DOHH2 (cell line): ENCODE data around the gene SFI1.

ENCODE experiments used
- H3F3A ChIP-seq: fragments of 200-600 bp; sonication (generic), shearing (Covaris generic); 2 replicates; pipeline ENCODE4 v1.6.0; 2016; ENCODE audit warnings: antibody characterized with exemption, mild to moderate bottlenecking; ENCODE audit not compliant: control insufficient read depth, insufficient read depth
- H3K27ac ChIP-seq: fragments of 200-600 bp; sonication (generic); 2 replicates; pipeline ENCODE4 v1.5.1; 2014; ENCODE audit warnings: low read depth, mild to moderate bottlenecking, low read length, moderate library complexity
- H3K27me3 ChIP-seq: fragments of 200-600 bp; sonication (generic); 2 replicates; pipeline ENCODE4 v1.6.1; 2014; ENCODE audit warnings: mild to moderate bottlenecking, low read length, mixed read lengths; ENCODE audit not compliant: control insufficient read depth
- H3K36me3 ChIP-seq: fragments of 200-600 bp; sonication (generic); 2 replicates; pipeline ENCODE4 v1.6.1; 2014; ENCODE audit warnings: mild to moderate bottlenecking, low read length, moderate library complexity, mixed read lengths; ENCODE audit not compliant: control insufficient read depth
- H3K4me1 ChIP-seq: fragments of 200-600 bp; sonication (generic); 2 replicates; pipeline ENCODE4 v1.6.1; 2014; ENCODE audit warnings: mild to moderate bottlenecking, low read length, mixed read lengths; ENCODE audit not compliant: control insufficient read depth
- H3K4me2 ChIP-seq: fragments of 200-600 bp; sonication (generic); 2 replicates; pipeline ENCODE4 v1.6.0; 2014; ENCODE audit warnings: mild to moderate bottlenecking, low read length, moderate library complexity
- H3K4me3 ChIP-seq: fragments of 200-600 bp; sonication (generic); 2 replicates; pipeline ENCODE4 v1.5.1; 2014; ENCODE audit warnings: mild to moderate bottlenecking, low read length, mixed read lengths
- H3K79me2 ChIP-seq: fragments of 200-600 bp; sonication (generic); 2 replicates; pipeline ENCODE4 v1.6.1; 2014; ENCODE audit warnings: mild to moderate bottlenecking, low read length, mixed read lengths; ENCODE audit not compliant: control insufficient read depth
- H3K9me2 ChIP-seq: fragments of 200-600 bp; sonication (generic); replicated peaks from 2 replicates; pipeline ENCODE4 v1.6.1; 2014; ENCODE audit warnings: mild to moderate bottlenecking, low read length, mixed read lengths; ENCODE audit not compliant: control insufficient read depth
- H3K9me3 ChIP-seq: fragments of 200-600 bp; sonication (generic); 2 replicates; pipeline ENCODE4 v1.6.1; 2014; ENCODE audit warnings: antibody characterized with exemption, low read length, mixed read lengths; ENCODE audit not compliant: control insufficient read depth, insufficient read depth
- H4K20me1 ChIP-seq: fragments of 200-600 bp; sonication (generic); 2 replicates; pipeline ENCODE4 v1.6.0; 2014; ENCODE audit warnings: low read depth, mild to moderate bottlenecking, antibody characterized with exemption, low read length, moderate library complexity; ENCODE audit not compliant: control insufficient read depth, insufficient read depth
- EZH2phosphoT487 ChIP-seq: fragments of 200-600 bp; sonication (generic); IDR thresholded peaks from 2 replicates; pipeline ENCODE4 v1.6.1; 2017; ENCODE audit warnings: borderline replicate concordance, mild to moderate bottlenecking, antibody characterized with exemption, low read length, moderate library complexity, mixed read lengths
- TF ChIP-seq, protein P1 (sequence below): fragments of 200-600 bp; sonication (generic); IDR thresholded peaks from one replicate; pipeline ENCODE4 v1.5.1; 2014; ENCODE audit warnings: antibody characterized with exemption, mild to moderate bottlenecking, low read depth, low read length; ENCODE audit not compliant: poor library complexity, severe bottlenecking

The SFI1 gene

DNA sequence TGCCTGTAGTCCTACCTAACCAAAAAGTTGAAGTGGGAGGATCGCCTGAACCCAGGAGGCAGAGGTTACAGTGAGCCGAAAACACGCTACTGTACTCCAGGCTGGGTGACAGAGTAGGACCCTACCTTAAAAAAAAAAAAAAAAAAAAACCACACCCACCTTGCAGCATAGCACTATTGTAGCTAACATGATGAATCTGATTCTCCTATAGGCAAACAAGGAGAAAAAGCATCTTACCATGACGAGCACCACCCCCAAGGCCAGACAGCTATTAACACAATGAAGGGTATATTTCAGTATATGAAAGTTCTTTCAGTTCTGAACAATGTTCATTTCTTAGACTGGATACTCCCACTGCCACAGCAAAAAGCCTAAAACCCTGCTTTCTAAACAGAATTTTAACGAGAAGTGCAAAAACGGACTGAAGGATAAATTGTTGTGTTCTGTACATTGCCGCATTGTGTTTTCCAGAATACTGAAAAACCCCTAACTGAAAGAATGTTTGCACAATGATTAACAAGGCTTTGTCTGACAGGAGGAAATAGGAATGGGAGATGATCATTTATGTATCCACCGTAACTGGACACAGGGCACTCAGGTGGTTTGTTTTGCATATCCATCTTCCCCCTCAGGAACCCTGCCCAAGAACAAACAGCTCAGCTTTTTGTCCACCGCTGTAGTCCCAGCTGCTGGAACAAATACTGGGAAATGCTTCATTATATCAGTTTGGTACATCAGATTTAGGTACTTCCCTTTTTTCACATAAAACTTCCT lies 156.8 kb downstream of the SFI1 start:
- Histone ChIP-seq H3K9me2 (no peaks in the 10 kb centered on the region), H3K27me3 (no peaks in the 10 kb centered on the region), H3K79me2 (peaks cover 85% of the 10 kb centered on the region), H3K4me1 (peaks cover 56% of the 10 kb centered on the region), H3K4me2 (peak overlapping the region; percentile 57), H3K27ac (no peak overlapping the region), H3K4me3 (peak overlapping the region; percentile 23), H4K20me1 (no peaks in the 10 kb centered on the region), H3K9me3 (no peaks in the 10 kb centered on the region), H3K36me3 (peaks cover 15% of the 10 kb centered on the region), H3F3A (peaks cover 5% of the 10 kb centered on the region; the same call in 1 of the 2 replicates)
- TF ChIP-seq, protein P1, sequence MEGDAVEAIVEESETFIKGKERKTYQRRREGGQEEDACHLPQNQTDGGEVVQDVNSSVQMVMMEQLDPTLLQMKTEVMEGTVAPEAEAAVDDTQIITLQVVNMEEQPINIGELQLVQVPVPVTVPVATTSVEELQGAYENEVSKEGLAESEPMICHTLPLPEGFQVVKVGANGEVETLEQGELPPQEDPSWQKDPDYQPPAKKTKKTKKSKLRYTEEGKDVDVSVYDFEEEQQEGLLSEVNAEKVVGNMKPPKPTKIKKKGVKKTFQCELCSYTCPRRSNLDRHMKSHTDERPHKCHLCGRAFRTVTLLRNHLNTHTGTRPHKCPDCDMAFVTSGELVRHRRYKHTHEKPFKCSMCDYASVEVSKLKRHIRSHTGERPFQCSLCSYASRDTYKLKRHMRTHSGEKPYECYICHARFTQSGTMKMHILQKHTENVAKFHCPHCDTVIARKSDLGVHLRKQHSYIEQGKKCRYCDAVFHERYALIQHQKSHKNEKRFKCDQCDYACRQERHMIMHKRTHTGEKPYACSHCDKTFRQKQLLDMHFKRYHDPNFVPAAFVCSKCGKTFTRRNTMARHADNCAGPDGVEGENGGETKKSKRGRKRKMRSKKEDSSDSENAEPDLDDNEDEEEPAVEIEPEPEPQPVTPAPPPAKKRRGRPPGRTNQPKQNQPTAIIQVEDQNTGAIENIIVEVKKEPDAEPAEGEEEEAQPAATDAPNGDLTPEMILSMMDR: no peak
- TF ChIP-seq EZH2phosphoT487: no peak

GRCh38 chr22:31653944-31654343 lies 157.6 kb downstream of the SFI1 start:
- Histone ChIP-seq H3K27me3 (no peaks in the 10 kb centered on the region), H3K27ac (no peak overlapping the region), H3K9me3 (no peaks in the 10 kb centered on the region), H3K4me3 (peak overlapping the region; percentile 23; the same call in 1 of the 2 replicates), H3K4me2 (peak overlapping the region; percentile 57), H3K9me2 (no peaks in the 10 kb centered on the region), H3F3A (peaks cover 5% of the 10 kb centered on the region; the same call in 1 of the 2 replicates), H4K20me1 (no peaks in the 10 kb centered on the region), H3K4me1 (peaks cover 56% of the 10 kb centered on the region), H3K79me2 (peaks cover 91% of the 10 kb centered on the region), H3K36me3 (peaks cover 11% of the 10 kb centered on the region)
- TF ChIP-seq, protein P1: no peak

- Histone ChIP-seq H3K27me3 (no peaks in the 10 kb centered on the region), H3K4me3 (no peak overlapping the region), H3K9me2 (no peaks in the 10 kb centered on the region), H4K20me1 (no peaks in the 10 kb centered on the region), H3K4me2 (peak overlapping the region; percentile 57; the same call in 1 of the 2 replicates), H3F3A (peaks cover 5% of the 10 kb centered on the region; the same call in 1 of the 2 replicates), H3K27ac (no peak overlapping the region), H3K4me1 (peaks cover 56% of the 10 kb centered on the region), H3K36me3 (peaks cover 10% of the 10 kb centered on the region), H3K9me3 (no peaks in the 10 kb centered on the region), H3K79me2 (peaks cover 94% of the 10 kb centered on the region)
- TF ChIP-seq, protein P1: no peak
- no peak for TF ChIP-seq EZH2phosphoT487
Observed at GRCh38 chr22:31654408-31654807, 158.1 kb downstream of the SFI1 start.
